Fibroblast of skin of right biceps (primary cell): Measurements from ENCODE around the gene GOLGA6L22.
"Not testable (repeated sequence)": the region's sequence is repeated elsewhere in the genome, so short reads cannot be mapped to it uniquely, and the experiment has no call there.

Experiments
- DNase-seq: peaks from one replicate; pipeline ENCODE4 v3.0.0-alpha.2; 2013

GOLGA6L22 gene, protein sequence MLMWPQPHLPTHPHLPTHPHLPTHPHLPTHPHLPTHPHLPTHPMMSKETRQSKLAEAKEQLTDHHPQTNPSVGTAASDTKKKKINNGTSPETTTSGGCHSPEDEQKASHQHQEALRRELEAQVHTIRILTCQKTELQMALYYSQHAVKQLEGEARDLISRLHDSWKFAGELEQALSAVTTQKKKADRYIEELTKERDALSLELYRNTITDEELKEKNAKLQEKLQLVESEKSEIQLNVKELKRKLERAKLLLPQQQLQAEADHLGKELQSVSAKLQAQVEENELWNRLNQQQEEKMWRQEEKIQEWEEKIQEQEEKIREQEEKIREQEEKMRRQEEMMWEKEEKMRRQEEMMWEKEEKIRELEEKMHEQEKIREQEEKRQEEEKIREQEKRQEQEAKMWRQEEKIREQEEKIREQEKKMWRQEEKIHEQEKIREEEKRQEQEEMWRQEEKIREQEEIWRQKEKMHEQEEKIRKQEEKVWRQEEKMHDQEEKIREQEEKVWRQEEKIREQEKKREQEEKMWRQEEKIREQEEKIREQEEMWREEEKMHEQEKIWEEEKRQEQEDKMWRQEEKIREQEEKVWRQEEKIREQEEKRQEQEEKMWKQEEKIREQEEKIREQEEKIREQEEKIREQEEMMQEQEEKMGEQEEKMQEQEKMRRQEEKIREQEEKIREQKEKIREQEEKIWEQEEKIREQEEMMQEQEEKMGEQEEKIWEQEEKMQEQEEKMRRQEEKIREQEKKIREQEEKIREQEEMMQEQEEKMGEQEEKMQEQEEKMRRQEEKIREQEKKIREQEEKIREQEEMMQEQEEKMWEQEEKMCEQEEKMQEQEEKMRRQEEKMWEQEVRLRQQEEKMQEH

DNA sequence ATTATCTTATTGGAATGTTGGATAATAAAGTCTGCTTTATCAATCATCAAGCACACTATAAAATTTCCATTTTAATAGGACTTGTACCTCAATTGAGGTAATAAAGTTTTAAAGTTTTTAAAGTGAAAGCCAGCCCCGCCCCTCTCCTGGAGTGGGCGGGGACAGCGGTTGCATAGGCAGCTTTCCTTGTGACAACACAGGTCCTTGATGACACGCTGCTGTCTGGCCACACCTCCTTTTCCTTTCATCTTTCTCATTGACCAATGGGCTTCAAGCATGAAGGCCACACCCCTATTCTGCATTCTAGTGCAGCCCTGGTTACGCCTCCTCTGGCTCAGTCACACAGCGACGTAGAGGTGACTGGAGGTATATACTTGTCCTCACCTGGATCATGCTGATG, at the start of gene GOLGA6L22:
Gene GOLGA6L22, plus strand, starts transcription at position 301 of the 400 bp plus-strand sequence. Its CDS starts 91 bp downstream, at position 392.
- not testable (repeated sequence) for DNase-seq

DNA sequence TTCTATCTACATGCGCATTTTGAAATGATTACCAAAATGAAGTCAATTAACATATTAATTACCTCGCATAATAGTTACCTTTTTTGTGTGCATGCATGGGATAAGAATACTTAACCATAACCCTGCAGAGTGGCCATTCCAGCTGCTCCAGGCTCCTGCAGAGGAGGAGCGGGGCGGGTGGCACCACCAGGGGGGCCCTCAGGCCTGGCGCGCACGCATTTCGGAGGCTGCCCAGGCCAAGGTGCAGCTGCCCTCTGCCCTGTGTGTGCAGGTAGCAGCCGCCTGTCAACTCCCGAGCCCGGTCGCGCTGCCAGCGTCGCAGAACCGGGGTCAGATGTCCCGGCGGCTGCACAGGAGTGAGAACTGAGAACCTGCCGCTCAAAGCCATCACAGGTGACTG, 41.4 kb upstream of the GOLGA6L22 start:
- DNase-seq, result not testable (repeated sequence)

DNA sequence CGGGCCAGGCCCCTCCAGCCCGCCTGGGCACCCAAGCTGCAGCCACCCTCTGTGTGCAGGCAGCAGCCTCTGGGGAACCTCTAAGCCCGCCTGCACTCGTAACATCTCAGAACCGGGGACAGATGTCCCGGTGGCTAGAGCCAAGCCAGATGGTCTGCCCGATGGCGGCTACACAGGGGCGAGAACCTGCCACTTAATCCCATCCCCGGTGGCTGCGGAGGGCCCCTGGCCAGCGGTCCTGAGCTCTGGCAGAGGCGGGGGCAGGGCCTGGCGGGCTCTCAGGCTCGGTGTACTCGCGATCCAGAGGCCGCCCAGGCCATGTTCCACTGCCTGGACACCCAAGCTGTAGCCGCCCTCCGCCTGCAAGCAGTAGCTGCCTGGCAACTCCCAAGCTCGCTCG, 40.9 kb upstream of the GOLGA6L22 start:
- DNase-seq, result not testable (repeated sequence)

DNA sequence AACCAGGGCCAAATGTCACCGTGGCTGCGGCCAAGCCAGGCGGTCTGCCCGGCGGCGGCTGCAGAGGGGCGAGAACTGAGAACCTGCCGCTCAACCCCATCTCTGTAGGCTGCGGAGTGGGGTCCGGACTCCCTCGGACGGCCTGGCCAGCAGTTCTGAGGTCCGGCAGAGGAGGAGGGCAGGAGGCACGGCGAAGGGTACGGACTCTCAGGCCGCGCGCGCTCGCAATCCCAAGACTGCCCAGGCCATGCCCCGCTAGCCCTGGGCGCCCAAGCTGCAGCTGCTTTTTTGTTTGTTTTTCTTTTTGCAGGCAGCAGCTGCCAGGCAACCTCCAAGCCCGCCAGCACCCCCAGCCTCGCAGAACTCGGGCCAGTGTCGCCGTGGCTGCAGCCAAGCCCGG, 40.5 kb upstream of the GOLGA6L22 start:
- DNase-seq, result not testable (repeated sequence)

DNA sequence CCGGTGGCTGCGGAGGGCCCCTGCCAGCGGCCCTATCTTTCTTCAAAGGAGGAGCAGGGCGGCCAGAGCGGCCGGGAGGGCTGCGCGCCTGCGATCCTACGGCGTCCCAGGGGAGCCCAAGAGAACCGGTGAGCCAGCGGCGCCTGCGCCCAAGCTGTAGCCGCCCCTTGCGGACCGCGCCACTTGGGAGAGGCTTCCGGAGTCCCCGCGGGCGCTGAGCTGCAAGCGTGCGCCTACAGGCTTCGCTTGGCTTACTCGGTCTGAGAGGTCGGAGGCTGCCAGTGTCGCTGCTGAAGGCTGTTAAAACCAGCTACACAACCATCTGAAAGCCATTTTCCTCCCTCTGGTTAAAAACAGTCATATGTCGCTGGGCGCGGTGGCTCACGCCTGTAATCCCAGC, 40.0 kb upstream of the GOLGA6L22 start:
- DNase-seq, result not testable (repeated sequence)

DNA sequence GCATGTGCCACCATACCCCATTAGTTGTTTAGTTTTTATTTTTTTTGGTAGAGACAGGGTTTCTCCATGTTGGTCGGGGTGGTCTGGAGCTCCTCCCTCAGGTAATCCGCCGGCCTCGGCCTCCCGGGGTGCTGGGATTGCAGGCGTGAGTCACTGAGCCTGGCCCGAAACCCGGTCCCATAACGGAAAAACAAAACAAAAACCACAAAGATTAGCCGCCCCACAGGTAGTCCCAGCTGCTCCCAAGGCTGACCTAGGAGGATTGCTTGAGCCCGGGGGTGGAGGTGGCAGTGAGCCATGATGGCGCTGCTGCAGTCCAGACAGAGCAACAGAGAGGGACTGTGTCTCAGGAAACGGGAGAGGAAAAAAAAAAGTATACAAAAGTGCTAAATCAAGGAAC, 38.4 kb upstream of the GOLGA6L22 start:
- DNase-seq, result not testable (repeated sequence)

DNA sequence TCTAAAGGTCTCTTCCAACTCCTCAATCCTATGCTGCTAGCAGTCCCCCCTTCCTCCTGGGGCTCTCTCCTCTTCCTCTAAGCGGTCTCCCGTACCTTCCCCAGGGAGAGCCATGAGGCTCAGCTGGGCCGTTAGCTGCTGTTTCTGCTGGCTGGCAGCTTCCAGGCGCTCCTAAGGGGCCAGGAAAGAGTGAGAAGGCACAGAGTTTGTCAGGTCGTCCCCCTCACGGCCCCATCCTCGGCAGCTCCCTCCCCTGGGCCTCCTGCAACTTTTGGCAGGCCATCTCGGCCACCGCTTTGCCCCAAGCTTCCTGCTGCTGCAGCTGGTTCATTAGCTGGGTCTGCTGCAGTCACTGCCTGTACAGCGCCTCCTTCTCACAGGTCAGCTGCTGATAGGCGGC, 29.3 kb upstream of the GOLGA6L22 start:
- DNase-seq, result not testable (repeated sequence)

DNA sequence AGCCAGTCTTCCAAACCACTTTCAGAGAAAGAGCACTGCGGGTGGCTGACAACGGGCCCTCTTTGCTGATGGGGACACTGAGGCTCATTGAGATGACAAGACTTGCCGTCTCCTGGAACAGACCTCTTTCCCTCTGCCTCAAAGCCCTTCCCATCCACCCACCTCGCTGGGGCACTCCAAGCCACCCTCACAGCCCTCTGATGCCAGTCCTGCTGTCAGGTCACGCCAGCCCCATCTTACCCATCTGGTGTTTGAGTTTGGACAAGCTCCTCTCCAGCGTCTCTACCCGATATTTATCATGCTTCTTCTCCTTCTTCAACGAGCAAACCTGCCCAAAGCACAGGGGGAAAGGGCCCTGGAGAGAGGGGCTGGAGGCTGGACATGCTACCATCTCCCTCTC, 27.0 kb upstream of the GOLGA6L22 start:
- DNase-seq, result not testable (repeated sequence)

DNA sequence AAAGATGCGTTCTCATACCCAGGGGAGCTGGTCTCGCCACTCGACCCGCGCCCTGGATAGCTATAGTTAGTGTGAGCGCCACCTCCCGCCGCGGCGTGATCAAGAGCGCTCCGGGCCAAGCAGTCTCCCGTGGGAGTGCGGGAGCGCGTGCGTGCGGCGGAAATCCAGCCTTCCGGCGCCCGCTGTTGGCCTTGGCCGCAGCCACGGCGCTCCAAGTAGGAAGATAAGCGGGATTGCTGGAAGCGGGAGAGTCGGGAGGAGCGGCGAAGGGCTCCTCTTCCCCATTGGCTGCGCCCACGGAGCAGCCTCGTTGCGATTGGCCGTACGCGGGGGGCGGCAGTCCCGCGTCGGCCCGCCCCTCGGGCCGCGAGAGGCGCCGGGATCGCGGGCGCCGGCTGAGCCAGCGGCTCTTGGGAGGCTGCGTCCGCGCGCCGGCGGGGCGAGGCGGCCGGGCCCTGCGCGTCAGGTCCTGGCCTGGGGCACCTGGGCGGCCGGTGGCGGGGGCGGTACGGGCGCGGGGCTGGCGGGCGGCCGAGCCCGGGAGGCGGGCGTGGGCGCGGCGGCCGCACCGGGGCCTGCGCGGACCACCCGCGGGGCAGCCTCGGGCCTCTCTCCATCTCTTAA, 35.9 kb downstream of the GOLGA6L22 start:
- DNase-seq, result peak; percentile 65

DNA sequence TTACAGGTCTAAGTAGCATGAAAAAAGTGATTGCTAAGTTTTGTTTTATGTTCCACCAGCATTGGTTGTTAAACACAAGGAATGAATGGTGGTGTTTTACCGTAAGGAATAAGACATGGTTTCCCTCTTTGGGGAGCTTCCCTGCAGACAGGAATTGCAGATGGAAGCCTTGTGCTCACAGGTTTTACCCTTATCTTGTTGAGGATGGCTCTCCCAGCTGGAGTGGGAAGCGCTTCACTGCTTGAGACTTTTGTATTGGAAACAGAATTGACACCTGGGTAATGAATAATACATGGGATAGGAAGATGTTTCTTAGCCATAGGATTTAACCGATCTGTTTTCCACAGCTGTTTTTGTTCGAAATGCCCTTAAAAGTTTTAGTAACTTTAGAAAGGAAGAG, 38.5 kb downstream of the GOLGA6L22 start:
- DNase-seq, result not testable (repeated sequence)

DNA sequence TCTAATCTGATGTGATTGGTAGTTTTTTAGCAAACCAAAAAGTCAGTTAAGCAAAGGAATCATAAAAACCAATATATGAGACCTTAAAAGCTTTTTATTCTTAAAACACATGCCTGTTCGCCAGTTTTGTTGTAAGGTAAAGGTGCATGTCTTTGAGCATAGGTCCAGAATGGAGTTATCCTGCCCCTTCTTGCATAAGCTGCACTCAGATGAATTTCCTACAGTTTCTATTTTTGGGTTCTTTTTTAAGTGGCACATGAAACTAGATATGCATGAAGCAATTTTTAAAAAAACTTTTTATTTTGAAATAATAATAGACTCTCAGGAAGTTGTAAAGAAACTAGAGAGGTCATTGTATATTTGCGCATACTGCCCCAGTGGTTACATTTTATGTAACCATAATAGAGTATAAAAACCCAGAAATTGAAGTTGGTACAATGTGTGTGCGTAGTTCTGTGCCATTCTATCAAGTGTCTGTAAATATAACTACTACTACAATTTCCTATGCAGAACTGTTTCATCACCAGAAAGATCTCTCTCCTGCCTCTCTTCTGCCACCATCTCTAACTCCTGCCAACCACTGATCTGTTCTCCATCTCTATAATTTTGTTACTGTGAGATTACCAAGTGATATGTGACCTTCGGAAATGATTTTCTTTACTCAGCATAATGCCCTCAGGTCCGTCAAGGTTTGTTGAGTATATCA, 39.7 kb downstream of the GOLGA6L22 start:
- DNase-seq, result not testable (repeated sequence)

DNA sequence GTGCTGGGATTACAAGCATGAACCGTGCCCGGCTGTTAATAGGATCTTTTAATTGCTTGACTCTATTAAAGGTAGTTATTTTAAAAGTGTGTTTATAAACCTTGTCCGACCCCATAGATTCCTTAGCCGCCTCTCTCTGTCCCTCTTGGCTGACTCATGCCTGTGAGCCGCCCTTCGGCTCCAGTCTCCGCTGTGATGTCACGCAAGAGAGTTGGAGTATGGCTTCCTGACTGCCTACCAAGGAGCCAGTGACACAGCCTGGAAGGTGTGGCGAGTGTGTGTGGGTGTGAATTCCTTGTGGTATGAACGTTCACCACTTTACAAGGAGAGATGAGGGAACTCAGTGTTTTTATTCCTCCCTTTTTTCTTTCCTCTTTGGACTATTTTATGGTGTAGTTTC, 43.6 kb downstream of the GOLGA6L22 start:
- DNase-seq, result not testable (repeated sequence)

DNA sequence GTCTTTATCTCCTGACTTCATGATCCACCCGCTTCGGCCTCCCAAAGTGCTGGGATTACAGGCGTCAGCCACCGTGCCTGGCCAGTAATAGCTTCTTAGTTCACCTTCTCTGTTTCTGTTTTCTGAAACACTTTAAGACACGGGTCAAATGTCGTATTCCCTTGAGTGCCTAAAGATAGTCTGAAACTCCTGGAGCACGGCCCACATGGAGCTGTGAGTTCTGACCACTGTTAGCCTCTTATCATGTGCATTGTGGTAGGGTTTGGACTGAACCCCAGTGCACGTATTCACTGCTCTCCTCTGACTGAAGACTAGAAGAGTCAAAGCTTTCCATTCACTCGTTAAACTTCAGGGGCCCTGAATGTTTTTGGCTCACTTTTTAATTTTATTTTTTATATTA, 48.3 kb downstream of the GOLGA6L22 start:
- not testable (repeated sequence) for DNase-seq

DNA sequence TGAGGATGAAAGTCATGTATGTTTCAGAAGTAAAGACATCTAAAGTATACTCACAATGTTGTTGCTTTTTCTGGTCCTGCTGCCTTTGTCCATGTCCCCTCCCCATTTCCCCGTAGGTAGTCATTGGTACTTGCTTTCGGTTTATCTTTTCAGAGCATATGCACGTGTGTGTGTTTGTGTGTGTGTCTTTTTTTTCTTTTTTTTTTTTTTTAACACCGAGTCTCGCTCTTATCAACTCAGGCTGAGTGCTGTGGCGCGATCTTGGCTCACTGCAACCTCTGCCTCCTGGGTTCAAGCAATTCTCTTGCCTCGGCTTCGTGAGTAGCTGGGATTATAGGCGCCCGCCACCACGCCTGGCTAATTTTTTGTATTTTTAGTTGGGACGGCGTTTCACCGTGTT, 57.4 kb downstream of the GOLGA6L22 start:
- not testable (repeated sequence) for DNase-seq
